ENCODE results near the gene ZNF787.
A peak's percentile ranks its signal among the peaks of the same experiment; 100 is the strongest.

Gene ZNF787

GRCh38 chr19:56120371-56121179 lies 520 bp downstream of the ZNF787 start:
- peak; percentile 83 for DNase-seq (ENCODE audit: low read depth)

GRCh38 chr19:56120002-56120370 lies 1.1 kb downstream of the ZNF787 start:
- no peak for DNase-seq (ENCODE audit: low read depth)

DNA sequence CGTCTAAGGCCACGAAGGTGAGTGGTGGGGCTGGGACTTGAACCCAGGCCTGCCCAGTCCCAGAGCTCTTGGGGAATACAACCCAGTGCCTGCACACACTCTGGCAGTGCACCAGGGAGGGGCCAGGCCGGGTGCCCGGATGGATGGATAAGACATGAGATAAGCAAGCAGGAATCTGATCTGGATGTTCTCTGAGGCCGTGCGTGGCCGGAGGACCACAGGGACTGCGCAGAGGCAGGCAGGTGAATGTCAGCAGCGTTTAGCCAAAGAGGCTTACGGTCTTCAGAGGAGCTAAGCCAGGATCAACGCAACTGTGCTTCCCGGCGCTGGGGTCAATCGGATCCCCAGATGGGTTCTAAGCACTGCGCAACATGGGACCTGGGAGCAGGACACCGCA lies 1.5 kb downstream of the ZNF787 start:
- peak; percentile 32 for DNase-seq (ENCODE audit: low read depth)

- DNase-seq (ENCODE audit: low read depth) = no peak
Observed at GRCh38 chr19:56118666-56119581, 2.2 kb downstream of the ZNF787 start.

DNA sequence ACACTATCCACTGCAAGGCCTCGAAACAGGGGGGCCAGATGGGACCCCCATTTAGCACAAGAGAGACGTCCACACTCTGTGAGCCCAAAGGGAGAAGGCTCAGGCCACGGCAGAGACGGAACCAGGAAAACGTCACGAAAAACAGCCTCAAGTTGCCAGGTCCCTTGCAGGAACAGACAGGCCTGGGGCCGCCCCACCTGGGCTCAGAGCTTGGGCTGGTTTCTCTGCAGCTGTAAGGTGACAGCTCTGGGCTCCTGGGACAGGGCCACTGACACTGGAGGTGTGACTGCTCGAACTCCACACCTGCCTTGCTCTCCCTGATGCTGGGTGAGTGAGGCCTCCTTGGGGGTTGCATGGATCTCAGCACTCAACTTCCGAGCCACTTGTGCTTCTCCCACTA lies 3.2 kb downstream of the ZNF787 start:
- DNase-seq (ENCODE audit: low read depth) = no peak

GRCh38 chr19:56117376-56117884 lies 3.7 kb downstream of the ZNF787 start:
- no peak for DNase-seq (ENCODE audit: low read depth)

DNA sequence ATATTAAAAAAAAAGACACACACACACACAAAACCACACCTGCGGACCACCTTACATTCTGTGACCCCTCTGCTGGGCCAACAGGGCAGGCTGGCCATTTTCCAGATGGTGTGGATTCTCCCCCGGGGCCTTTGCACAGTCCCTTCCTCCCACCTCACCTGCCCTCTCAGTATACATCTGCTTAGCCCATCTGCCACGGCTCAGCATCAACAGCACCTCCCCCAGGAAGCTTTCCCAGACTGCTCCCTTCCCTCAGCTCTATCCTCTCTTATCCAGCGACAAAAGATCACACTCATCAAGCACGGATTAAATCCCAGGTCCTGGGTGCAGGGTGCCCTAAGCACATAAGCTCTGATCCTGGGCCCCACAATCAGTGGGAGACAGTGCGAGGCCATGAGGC lies 4.5 kb downstream of the ZNF787 start:
- no peak for DNase-seq (ENCODE audit: low read depth)

- no peak for DNase-seq (ENCODE audit: low read depth)
Observed at GRCh38 chr19:56115490-56115889, 5.6 kb downstream of the ZNF787 start.

DNA sequence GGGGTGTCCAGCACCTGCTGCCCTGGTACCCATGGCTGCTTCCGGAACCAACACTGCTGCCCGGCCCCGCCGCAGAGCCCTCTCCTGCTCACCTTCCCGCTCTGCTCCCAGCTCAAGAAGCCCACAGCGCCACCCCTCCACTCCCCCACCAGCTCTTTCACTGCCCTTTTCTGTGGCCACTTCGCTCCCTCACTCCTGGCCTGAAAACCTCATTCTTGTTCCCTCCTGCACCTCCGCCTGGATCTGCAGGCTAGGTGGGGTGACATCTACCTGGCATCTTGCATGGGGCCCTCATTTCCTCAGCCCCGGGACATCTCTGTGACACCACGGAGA lies 6.4 kb downstream of the ZNF787 start:
- no peak for DNase-seq (ENCODE audit: low read depth)

- DNase-seq (ENCODE audit: low read depth) = no peak
Observed at GRCh38 chr19:56114051-56114777, 6.9 kb downstream of the ZNF787 start.

DNA sequence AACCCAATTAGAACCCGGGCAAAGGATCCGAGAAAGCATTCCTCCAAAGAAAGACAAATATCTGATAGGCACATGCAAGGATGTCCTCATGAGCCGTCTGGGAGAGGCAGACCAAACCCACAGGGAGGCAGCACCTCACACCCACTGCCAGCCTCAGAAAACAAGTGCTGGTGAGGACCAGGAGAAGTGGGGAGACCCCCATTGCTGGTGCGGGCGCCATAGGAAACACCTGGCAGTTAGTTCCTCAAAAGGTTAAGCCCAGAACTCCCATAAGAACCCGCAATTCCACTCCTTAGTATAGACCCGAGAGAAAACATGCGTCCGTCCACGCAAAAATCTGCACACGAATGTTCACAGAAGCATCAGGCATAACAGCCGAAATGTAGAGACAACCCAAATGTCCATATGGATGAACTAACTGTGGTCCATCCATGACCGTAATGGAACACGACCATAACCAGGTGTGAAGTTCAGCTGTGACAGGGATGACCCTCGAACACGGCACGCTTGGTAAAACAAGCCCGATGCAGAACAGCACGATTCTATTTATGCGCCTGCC lies 7.9 kb downstream of the ZNF787 start:
- no peak for DNase-seq (ENCODE audit: low read depth)

DNA sequence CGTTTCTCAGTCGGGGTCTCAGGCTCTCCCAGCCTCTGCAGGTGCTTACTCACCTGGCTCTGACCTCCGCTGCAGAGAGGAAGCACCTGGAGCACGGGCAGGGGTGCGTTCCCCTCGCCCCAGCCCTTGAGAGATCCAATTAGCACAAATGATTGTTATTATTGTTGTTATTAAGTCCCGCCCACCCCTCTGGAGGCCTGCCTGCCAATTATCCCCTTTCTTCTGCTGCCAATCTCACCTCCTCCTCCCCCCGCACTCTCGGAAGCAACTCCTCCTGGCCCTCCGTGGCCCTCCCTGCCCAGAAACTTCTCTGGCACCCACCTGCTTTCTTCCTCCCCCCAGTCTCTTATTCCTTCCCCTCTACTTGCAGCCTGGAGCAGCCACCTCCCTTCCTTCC lies 8.8 kb downstream of the ZNF787 start:
- no peak for DNase-seq (ENCODE audit: low read depth)

GRCh38 chr19:56111601-56112312 lies 9.3 kb downstream of the ZNF787 start:
- DNase-seq (ENCODE audit: low read depth) = no peak

DNA sequence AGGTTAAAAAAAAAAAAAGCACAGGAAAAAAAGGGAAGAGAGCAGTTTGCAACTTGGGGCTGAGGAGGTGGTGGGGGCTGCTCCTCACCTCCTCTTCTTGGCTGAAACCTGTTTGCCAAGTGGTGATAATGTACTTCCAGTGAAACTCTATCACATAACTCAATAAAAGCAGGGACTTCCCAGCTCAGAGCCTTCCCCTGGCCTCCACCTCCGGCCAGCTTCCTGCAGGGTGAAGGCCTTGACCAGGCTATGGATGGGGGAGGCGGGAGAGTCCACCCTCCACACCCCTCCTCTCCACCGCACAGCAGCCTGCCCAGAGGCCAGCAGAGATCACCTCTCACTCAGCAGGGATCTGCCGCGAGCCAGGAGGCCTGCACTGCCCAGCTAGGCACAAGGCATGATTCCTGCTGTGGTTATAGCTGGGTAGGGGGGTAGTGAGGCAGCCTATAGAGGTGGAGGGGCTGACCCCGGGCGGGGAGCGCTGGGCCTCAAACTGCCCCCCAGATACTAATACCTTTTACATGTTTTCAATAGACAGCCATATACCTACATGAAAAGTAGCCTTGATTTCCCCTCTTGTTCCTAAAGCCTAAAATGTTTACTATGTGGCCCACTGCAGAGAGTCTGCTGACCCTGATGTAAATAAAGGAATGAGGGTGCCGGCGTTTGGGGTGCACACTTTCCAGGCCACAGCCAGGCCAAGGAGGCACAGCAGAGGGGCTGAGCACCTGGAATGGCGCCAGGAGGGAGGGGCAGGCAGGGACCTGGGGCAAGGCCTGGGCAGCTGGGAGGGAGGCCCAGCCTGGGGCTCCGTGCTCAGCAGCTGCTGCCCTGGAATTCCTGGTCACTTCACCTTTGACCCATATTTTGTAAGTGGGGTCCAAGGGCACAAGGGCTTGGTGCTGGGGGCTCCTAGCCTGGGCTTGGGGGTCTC lies 10.3 kb downstream of the ZNF787 start:
- DNase-seq (ENCODE audit: low read depth) = no peak

DNA sequence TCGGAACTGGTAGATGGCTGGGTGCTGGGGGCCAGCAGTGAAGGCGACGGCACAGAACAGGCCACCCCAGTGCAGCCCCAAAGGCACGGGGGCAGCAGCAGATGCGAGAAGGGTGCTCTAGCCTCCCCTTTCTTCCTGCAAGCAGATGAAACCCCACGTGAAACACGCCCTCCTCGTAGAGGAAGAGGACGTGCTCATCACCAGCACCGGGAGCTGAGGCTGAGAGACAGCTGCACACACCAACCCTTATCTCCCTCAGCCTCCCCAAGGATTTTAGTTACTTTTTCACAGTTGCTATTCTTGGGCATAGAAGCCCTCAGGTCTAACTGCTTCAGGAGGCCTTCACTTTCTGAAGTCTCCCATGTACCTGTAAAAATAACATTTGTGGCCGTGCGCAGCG lies 11.9 kb downstream of the ZNF787 start:
- DNase-seq (ENCODE audit: low read depth) = no peak

DNA sequence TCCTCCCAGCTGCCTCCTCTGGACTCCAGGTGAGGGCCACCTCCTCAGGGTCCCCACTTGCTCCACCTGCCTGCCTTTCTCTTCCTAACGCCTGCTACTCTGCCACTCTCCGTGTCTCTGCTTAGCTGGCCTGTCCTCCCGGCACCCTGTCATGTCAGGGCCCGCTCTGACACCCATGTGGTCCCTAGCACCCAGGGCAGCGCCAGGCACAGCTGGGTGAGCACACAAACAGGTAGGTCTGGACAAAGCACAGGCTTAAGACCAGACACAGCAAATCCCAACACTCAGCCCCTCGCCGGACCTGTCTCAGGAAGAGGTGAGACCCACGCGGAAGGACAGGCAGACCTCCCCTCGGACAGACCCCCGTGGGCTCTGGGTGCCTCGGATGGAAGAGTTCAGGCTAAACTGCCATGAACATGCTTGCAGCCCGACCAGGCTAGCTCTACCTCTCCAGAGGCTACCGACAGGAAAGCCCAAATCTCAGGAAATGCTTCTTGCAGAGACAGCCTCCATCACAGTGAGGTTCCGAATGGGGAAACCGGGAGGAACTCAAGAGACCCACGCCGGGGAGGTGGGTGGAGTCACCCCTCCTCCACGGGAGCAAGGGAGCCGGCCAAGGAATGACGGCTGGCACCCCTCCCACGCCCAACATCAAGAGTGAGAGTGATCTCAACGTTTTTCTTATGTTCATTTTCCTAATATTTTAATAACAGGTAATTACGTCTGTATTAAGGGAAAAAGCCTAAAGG lies 12.5 kb downstream of the ZNF787 start:
- no peak for DNase-seq (ENCODE audit: low read depth)

DNA sequence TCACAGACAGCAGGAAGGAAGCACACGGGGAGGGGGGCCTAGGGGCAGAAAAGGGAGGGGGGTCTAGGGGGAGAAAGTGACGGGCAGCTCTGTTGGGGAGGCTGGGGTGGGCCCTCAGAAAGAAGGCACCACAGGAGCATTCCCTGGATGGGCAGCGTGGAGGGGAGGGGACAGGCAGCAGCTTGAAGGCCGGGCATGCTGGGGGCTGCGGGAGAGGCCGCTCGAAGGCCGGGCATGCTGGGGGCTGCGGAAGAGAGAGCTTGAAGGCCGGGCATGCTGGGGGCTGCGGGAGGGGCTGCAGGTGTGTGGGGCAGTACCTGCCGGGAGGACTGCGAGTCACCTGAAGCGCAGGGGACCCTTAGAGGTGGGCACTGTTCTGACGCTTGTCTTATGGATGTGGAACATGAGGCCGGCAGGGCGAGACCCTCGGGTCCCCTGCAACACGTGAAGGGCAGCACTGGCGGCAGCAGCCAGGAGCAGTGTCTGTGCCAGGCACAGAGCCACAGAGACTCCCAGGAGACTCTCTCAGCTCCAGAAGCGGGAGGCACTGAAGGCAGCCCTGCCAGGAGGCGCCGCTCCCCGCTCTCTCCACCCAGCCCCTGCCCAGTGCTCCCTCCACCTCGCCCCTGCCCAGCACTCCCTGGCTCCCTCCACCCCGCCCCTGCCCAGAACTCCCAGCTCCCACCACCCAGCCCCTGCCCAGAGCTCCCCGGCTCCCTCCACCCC lies 13.3 kb downstream of the ZNF787 start:
- DNase-seq (ENCODE audit: low read depth) = no peak

DNA sequence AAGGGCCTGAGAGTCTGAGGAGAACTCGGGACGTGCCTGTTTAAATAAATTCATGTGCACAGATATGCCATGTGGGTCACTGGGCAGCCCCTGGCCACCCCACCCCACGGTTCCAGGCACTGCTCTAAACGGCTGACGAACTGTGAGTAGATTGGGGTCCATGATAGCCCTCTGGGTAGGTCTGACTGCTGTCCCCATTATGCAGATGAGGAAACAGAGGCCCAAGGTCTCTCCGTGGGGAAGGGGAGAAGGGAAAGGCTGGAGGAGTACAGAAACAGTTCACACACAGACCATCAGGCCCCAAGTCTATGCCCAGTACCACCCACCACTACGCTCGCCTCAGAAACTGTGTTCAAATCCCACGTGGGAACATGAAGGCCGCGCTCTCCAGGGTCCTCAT lies 14.1 kb downstream of the ZNF787 start:
- no peak for DNase-seq (ENCODE audit: low read depth)

- DNase-seq (ENCODE audit: low read depth) = no peak
Observed at GRCh38 chr19:56106397-56106849, 14.7 kb downstream of the ZNF787 start.
